Measurements from ENCODE around the gene BLCAP.
A peak's percentile ranks its signal among the peaks of the same experiment; 100 is the strongest.
"Not testable (repeated sequence)": the region's sequence is repeated elsewhere in the genome, so short reads cannot be mapped to it uniquely, and the experiment has no call there.

The BLCAP gene

GRCh38 chr20:37527638-37528445, at the start of gene BLCAP:
BLCAP (minus strand) TSS chr20:37527876; CDS start chr20:37519174, 8,702 bp downstream.
- peak; percentile 97 for DNase-seq (ENCODE audit: low spot score)

- DNase-seq (ENCODE audit: low spot score), result not testable (repeated sequence)
Measured at GRCh38 chr20:37577436-37577835, 49.8 kb upstream of the BLCAP start.

- no peak for DNase-seq (ENCODE audit: low spot score)
Measured at GRCh38 chr20:37576911-37577310, 49.2 kb upstream of the BLCAP start.

- DNase-seq (ENCODE audit: low spot score), result no peak
Measured at GRCh38 chr20:37575884-37576283, 48.2 kb upstream of the BLCAP start.

GRCh38 chr20:37574199-37574890, 46.7 kb upstream of the BLCAP start:
- DNase-seq (ENCODE audit: low spot score), result peak; percentile 31

GRCh38 chr20:37573626-37574198, 46.0 kb upstream of the BLCAP start:
- no peak for DNase-seq (ENCODE audit: low spot score)

- DNase-seq (ENCODE audit: low spot score), result no peak
Measured at GRCh38 chr20:37571033-37571432, 43.4 kb upstream of the BLCAP start.

- DNase-seq (ENCODE audit: low spot score), result no peak
Measured at GRCh38 chr20:37570419-37570818, 42.7 kb upstream of the BLCAP start.

GRCh38 chr20:37567671-37568588, 40.3 kb upstream of the BLCAP start:
- no peak for DNase-seq (ENCODE audit: low spot score)

GRCh38 chr20:37567331-37567665, 39.6 kb upstream of the BLCAP start:
- DNase-seq (ENCODE audit: low spot score), result no peak

- DNase-seq (ENCODE audit: low spot score), result no peak
Measured at GRCh38 chr20:37566590-37567330, 39.1 kb upstream of the BLCAP start.

- no peak for DNase-seq (ENCODE audit: low spot score)
Measured at GRCh38 chr20:37565134-37565811, 37.6 kb upstream of the BLCAP start.

- DNase-seq (ENCODE audit: low spot score), result peak; percentile 91
Measured at GRCh38 chr20:37564388-37565133, 36.9 kb upstream of the BLCAP start.

GRCh38 chr20:37564016-37564387, 36.3 kb upstream of the BLCAP start:
- DNase-seq (ENCODE audit: low spot score), result no peak

GRCh38 chr20:37562695-37563480, 35.2 kb upstream of the BLCAP start:
- no peak for DNase-seq (ENCODE audit: low spot score)

- no peak for DNase-seq (ENCODE audit: low spot score)
Measured at GRCh38 chr20:37560629-37561028, 33.0 kb upstream of the BLCAP start.

- no peak for DNase-seq (ENCODE audit: low spot score)
Measured at GRCh38 chr20:37559312-37560027, 31.8 kb upstream of the BLCAP start.

- no peak for DNase-seq (ENCODE audit: low spot score)
Measured at GRCh38 chr20:37558779-37559178, 31.1 kb upstream of the BLCAP start.

- DNase-seq (ENCODE audit: low spot score), result no peak
Measured at GRCh38 chr20:37558306-37558705, 30.6 kb upstream of the BLCAP start.
